NT2/D1 (cell line): Measurements from ENCODE around the gene IFNL1.

Source experiments
- SUZ12 ChIP-seq: IDR thresholded peaks from 2 replicates; pipeline ENCODE4 v1.6.1; 2011; ENCODE audit not compliant: insufficient read length, insufficient read depth; ENCODE audit errors: extremely low read depth
- YY1 ChIP-seq: IDR thresholded peaks from 2 replicates; pipeline ENCODE4 v1.6.1; 2011; ENCODE audit not compliant: insufficient read length, insufficient read depth
- ZNF274 ChIP-seq: IDR thresholded peaks from 2 replicates; pipeline ENCODE4 v1.6.1; 2011; ENCODE audit warnings: mild to moderate bottlenecking, low read depth, low read length

GRCh38 chr19:39332293-39332692, 36.1 kb downstream of the IFNL1 start:
- TF ChIP-seq YY1 (no peak), SUZ12 (no peak), ZNF274 (no peak)
